ENCODE data around the gene PRKACB.
"Not testable (repeated sequence)": the region's sequence is repeated elsewhere in the genome, so short reads cannot be mapped to it uniquely, and the experiment has no call there.

The PRKACB gene

GRCh38 chr1:84272401-84272800 lies 128.3 kb downstream of the PRKACB start:
- no peak for DNase-seq

- DNase-seq = no peak
Observed at GRCh38 chr1:84277343-84278059, 133.4 kb downstream of the PRKACB start.

GRCh38 chr1:84278905-84279304 lies 134.8 kb downstream of the PRKACB start:
- DNase-seq = no peak

- no peak for DNase-seq
Observed at GRCh38 chr1:84280912-84281311, 136.8 kb downstream of the PRKACB start.

DNA sequence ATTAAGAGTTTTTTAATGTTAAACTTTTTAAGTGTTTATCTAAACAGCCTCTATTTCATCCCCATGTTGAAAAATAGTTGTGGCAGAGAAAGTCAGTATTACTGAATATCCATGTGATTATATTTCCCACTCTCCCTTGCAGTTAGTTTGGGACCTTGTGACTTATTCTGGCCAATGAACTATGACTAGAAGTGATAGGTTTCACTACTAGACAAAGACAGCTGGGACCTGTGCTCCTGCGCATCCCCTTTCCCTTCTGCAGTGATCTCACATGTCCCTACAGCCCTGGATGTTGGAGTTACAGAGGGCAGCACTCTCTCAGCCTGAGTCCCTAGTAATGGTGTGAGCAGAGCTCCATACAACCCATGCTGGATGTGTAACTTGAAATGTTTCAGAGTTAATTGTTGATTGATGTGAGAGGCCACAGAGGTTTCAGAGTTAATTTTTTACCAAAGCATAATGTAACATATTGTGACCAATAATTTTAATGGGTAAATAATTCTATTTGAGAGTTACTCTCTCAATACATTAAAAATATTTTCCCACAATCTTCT lies 138.8 kb downstream of the PRKACB start:
- DNase-seq = no peak

GRCh38 chr1:84283381-84283780 lies 139.3 kb downstream of the PRKACB start:
- no peak for DNase-seq

DNA sequence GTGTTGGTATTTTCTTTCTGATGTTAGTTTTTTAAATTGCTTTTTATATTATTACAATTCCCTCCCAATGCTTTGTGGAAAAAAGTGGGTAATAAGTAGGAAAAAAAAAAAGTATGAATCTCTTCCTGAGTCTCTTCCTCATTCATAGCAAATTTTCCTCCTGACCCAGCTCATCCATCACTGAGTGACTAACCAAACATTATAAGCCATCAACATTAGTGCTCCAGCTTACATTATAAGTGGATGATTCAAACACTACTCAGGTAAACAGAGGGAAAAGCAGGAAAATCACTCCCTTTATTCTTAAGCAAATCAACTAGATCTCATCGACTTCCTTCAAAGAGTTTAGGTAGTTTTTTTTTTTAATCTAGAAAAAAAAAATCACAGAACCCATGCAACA lies 142.0 kb downstream of the PRKACB start:
- no peak for DNase-seq

DNA sequence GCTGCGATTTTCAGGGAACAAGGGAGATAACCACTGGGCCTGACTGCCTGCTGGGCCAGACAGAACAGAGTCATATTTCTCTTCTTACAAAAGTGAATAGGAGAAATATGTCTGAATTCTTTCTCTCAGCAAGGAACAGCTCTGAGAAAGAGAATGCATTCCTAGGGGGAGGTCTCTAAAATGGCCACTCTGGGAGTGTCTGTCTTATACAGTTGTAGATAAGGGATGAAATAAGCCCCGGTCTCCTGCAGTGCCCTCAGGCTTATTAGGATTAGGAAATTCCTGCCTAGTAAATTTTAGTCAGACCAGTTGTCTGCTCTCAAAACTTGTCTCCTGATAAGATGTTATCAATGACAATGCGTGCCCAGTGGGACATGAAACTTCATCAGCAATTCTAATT lies 143.3 kb downstream of the PRKACB start:
- DNase-seq = not testable (repeated sequence)
